Right atrium auricular region (tissue), 2 donors: Measurements from ENCODE around the gene PROSER2. TPM values are rescaled to one million over a fixed set of nuclear protein-coding genes. Genes with fewer than 3 reads are reported as not detected.

Experiments
- DNase-seq: peaks from one replicate; pipeline ENCODE4 v3.0.0-alpha.2; 2019; ENCODE audit warnings: low spot score
- H3K27ac ChIP-seq, 2 donors: fragments of 200-600 bp; sonication (generic); 1 replicate in 1 of 2; 2 replicates in 1 of 2; pipeline ENCODE4 v1.5.1; 2016 to 2019
- H3K27me3 ChIP-seq, 2 donors: fragments of 200-600 bp; sonication (generic); one replicate each; pipeline versions ENCODE4 v1.5.1 to v1.6.0; 2017 to 2019
- H3K36me3 ChIP-seq: fragments of 200-600 bp; sonication (generic); one replicate; pipeline ENCODE4 v1.5.1; 2016
- H3K4me1 ChIP-seq, 2 donors: fragments of 200-600 bp; sonication (generic); one replicate each; pipeline versions ENCODE4 v1.5.1 to v1.6.0; 2017 to 2019
- H3K4me3 ChIP-seq, 2 donors: fragments of 200-600 bp; sonication (generic); 1 replicate in 1 of 2; 2 replicates in 1 of 2; pipeline ENCODE4 v1.5.1; 2017 to 2019; ENCODE audit warnings: mild to moderate bottlenecking in 1 of 2, moderate library complexity in 1 of 2
- H3K9me3 ChIP-seq, 2 donors: fragments of 200-600 bp; sonication (generic); one replicate each; pipeline ENCODE4 v1.5.1; 2019
- CTCF ChIP-seq, 2 donors: fragments of 200-600 bp; sonication (generic); IDR thresholded peaks; one replicate each; pipeline ENCODE4 v1.5.1; 2019; ENCODE audit warnings: antibody characterized with exemption in 2 of 2
- total RNA-seq, 2 donors: library from RNA; depleted of rRNA; stranded (reverse); fragments of >200 nt; gene quantifications; one replicate each; pipeline ENCODE4 v1.1.0, GENCODE V29; 2016

Gene PROSER2
- total RNA-seq, 2 donors from 2014 or later: 1.3 to 3.1 TPM

- no peak overlapping the region for H3K4me3 ChIP-seq
- no peak for DNase-seq
- H3K27me3 ChIP-seq: no peaks in the 10 kb centered on the region
- H3K4me1 ChIP-seq: no peaks in the 10 kb centered on the region
- no peaks in the 10 kb centered on the region for H3K36me3 ChIP-seq
- H3K27ac ChIP-seq: no peak overlapping the region
- H3K9me3 ChIP-seq: no peaks in the 10 kb centered on the region
- TF ChIP-seq CTCF (IDR thresholded peaks at IDR 0.05): no peak
Measured at GRCh38 chr10:11901833-11902475, 78.8 kb downstream of the PROSER2 start.

- H3K4me3 ChIP-seq: no peak overlapping the region
- no peak overlapping the region for H3K27ac ChIP-seq
- H3K4me1 ChIP-seq: no peaks in the 10 kb centered on the region
- H3K27me3 ChIP-seq: no peaks in the 10 kb centered on the region
- H3K9me3 ChIP-seq: no peaks in the 10 kb centered on the region
- no peak for DNase-seq
- TF ChIP-seq CTCF (IDR thresholded peaks at IDR 0.05): no peak
- no peaks in the 10 kb centered on the region for H3K36me3 ChIP-seq
Measured at GRCh38 chr10:11902646-11903045, 79.5 kb downstream of the PROSER2 start.

GRCh38 chr10:11906714-11907113, 83.6 kb downstream of the PROSER2 start:
- Histone ChIP-seq H3K4me3 (no peak overlapping the region), H3K36me3 (no peaks in the 10 kb centered on the region), H3K27me3 (no peaks in the 10 kb centered on the region), H3K4me1 (no peaks in the 10 kb centered on the region), H3K27ac (no peak overlapping the region), H3K9me3 (no peaks in the 10 kb centered on the region)
- no peak for DNase-seq
- TF ChIP-seq CTCF (IDR thresholded peaks at IDR 0.05): no peak

GRCh38 chr10:11907914-11908313, 84.8 kb downstream of the PROSER2 start:
- Histone ChIP-seq H3K4me3 (no peak overlapping the region), H3K36me3 (no peaks in the 10 kb centered on the region), H3K4me1 (no peaks in the 10 kb centered on the region), H3K27ac (no peak overlapping the region), H3K9me3 (no peaks in the 10 kb centered on the region), H3K27me3 (no peaks in the 10 kb centered on the region)
- TF ChIP-seq CTCF (IDR thresholded peaks at IDR 0.05): no peak
- no peak for DNase-seq

GRCh38 chr10:11908536-11908935, 85.4 kb downstream of the PROSER2 start:
- Histone ChIP-seq H3K9me3 (no peaks in the 10 kb centered on the region), H3K27me3 (no peaks in the 10 kb centered on the region), H3K36me3 (no peaks in the 10 kb centered on the region), H3K4me1 (no peaks in the 10 kb centered on the region), H3K4me3 (no peak overlapping the region), H3K27ac (no peak overlapping the region)
- no peak for TF ChIP-seq CTCF (IDR thresholded peaks at IDR 0.05)
- no peak for DNase-seq

GRCh38 chr10:11908991-11909390, 85.8 kb downstream of the PROSER2 start:
- H3K4me1 ChIP-seq: no peaks in the 10 kb centered on the region
- no peaks in the 10 kb centered on the region for H3K36me3 ChIP-seq
- no peaks in the 10 kb centered on the region for H3K9me3 ChIP-seq
- no peak for TF ChIP-seq CTCF (IDR thresholded peaks at IDR 0.05)
- no peaks in the 10 kb centered on the region for H3K27me3 ChIP-seq
- no peak overlapping the region for H3K27ac ChIP-seq
- no peak overlapping the region for H3K4me3 ChIP-seq
- DNase-seq: no peak
